Suprapubic skin (tissue), 3 donors: ENCODE data around the gene GLA.

Experiments
- EP300 ChIP-seq: sonication (generic); formaldehyde crosslinking; IDR thresholded peaks from one replicate; pipeline ENCODE4 v1.6.1; 2017; ENCODE audit warnings: antibody characterized with exemption
- POLR2A ChIP-seq, 2 donors: fragments of 450-650 bp; IDR thresholded peaks; one replicate each; pipeline ENCODE4 v1.6.1; 2017; ENCODE audit warnings: antibody characterized with exemption in 2 of 2, mild to moderate bottlenecking in 2 of 2, moderate library complexity in 2 of 2
- TF ChIP-seq, protein P1 (sequence below), 2 donors: fragments of 200-600 bp in 1 of 2; fragments of 450-650 bp in 1 of 2; sonication (generic) in 1 of 2; IDR thresholded peaks; one replicate each; pipeline ENCODE4 v1.5.1; 2016 to 2019; ENCODE audit warnings: antibody characterized with exemption in 2 of 2, mild to moderate bottlenecking in 1 of 2, moderate library complexity in 1 of 2

DNA sequence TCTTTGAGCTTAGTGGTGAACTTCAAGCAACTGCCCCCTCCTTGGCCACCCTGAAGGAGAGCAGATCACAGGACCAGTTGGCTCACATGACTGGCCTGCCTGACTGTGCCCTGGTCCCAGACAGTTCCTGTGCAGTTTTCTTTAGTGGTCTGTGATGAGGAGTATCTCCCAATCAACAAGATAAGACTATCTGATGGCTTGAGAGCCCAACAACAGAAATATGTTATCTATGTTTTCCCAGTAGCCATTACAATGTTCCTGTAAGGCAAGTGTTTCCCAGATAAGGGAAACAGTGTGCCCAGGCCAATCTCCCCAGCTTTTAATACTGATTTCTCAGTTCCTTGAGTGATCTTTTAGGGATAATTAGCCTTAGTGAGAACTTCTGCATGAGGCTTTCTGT lies 45.0 kb downstream of the GLA start:
- TF ChIP-seq, protein P1, sequence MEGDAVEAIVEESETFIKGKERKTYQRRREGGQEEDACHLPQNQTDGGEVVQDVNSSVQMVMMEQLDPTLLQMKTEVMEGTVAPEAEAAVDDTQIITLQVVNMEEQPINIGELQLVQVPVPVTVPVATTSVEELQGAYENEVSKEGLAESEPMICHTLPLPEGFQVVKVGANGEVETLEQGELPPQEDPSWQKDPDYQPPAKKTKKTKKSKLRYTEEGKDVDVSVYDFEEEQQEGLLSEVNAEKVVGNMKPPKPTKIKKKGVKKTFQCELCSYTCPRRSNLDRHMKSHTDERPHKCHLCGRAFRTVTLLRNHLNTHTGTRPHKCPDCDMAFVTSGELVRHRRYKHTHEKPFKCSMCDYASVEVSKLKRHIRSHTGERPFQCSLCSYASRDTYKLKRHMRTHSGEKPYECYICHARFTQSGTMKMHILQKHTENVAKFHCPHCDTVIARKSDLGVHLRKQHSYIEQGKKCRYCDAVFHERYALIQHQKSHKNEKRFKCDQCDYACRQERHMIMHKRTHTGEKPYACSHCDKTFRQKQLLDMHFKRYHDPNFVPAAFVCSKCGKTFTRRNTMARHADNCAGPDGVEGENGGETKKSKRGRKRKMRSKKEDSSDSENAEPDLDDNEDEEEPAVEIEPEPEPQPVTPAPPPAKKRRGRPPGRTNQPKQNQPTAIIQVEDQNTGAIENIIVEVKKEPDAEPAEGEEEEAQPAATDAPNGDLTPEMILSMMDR (IDR thresholded peaks at IDR 0.05), result no peak
- TF ChIP-seq POLR2A (IDR thresholded peaks at IDR 0.05), result no peak
- no peak for TF ChIP-seq EP300
